PC-3 (cell line): ENCODE data around the gene EXOSC2. TPM values are rescaled to one million over a fixed set of nuclear protein-coding genes. Genes with fewer than 3 reads are reported as not detected.

ENCODE experiments used
- ATAC-seq: fragments of 200-7000 bp; cut with Tn5 transposase; 2 replicates; pipeline ENCODE4 v1.9.1; 2020; ENCODE audit warnings: mild to moderate bottlenecking, moderate library complexity
- BruUV-seq: library from RNA; stranded (reverse); fragments of 400-500 nt; replicated peaks from 2 replicates; lab custom pipeline; 2021; lab: Mats Ljungman, UMichigan
- CTCF ChIA-PET: fragments of 300-600 bp; sonication (Branson Sonifier 250); formaldehyde crosslinking; loops from one replicate; lab custom pipeline; 2022; ENCODE audit warnings: antibody characterized with exemption; lab: Charles Lee
- POLR2A ChIA-PET: fragments of 300-600 bp; sonication (Branson Sonifier 250); formaldehyde crosslinking; loops from one replicate; lab custom pipeline; 2022; ENCODE audit warnings: antibody characterized with exemption; ENCODE audit not compliant: unreplicated experiment; lab: Charles Lee
- DNase-seq: peaks from one replicate; pipeline ENCODE4 v3.0.0-alpha.2; 2015
- H2AFZ ChIP-seq: fragments of 300-600 bp; sonication (generic); 2 replicates; pipeline ENCODE4 v1.6.0; 2016; ENCODE audit warnings: antibody characterized with exemption, low read length
- H3F3A ChIP-seq: fragments of 300-600 bp; sonication (generic); one replicate; pipeline ENCODE4 v1.6.0; 2017; ENCODE audit warnings: antibody characterized with exemption, low read length, control low read depth, mild to moderate bottlenecking; ENCODE audit not compliant: unreplicated experiment
- H3K27ac ChIP-seq: fragments of 300-600 bp; sonication (generic); 2 replicates; pipeline ENCODE4 v1.5.1; 2016; ENCODE audit warnings: mild to moderate bottlenecking, low read length
- H3K27me3 ChIP-seq: fragments of 300-600 bp; sonication (generic); 2 replicates; pipeline ENCODE4 v1.6.1; 2016; ENCODE audit warnings: low read length, mixed read lengths
- H3K36me3 ChIP-seq: fragments of 300-600 bp; sonication (generic); 2 replicates; pipeline ENCODE4 v1.6.1; 2016; ENCODE audit warnings: low read depth, mixed run types, low read length, mixed read lengths
- H3K4me1 ChIP-seq: fragments of 300-600 bp; sonication (generic); 2 replicates; pipeline ENCODE4 v1.5.1; 2016; ENCODE audit warnings: low read length; ENCODE audit not compliant: insufficient read depth
- H3K4me2 ChIP-seq: fragments of 300-600 bp; sonication (generic); 2 replicates; pipeline ENCODE4 v1.6.0; 2016; ENCODE audit warnings: low read length
- H3K4me3 ChIP-seq: fragments of 300-600 bp; sonication (generic); 2 replicates; pipeline ENCODE4 v1.5.1; 2016; ENCODE audit warnings: mild to moderate bottlenecking, low read length, mixed read lengths
- H3K79me2 ChIP-seq: fragments of 300-600 bp; sonication (generic); 2 replicates; pipeline ENCODE4 v1.6.1; 2017; ENCODE audit warnings: low read length, mixed read lengths
- H3K9ac ChIP-seq: fragments of 300-600 bp; sonication (generic); 2 replicates; pipeline ENCODE4 v1.6.0; 2016; ENCODE audit warnings: mild to moderate bottlenecking, low read length
- H3K9me2 ChIP-seq: fragments of 300-600 bp; sonication (generic); replicated peaks from 2 replicates; pipeline ENCODE4 v1.6.1; 2016; ENCODE audit warnings: mixed run types, low read length, mixed read lengths
- H3K9me3 ChIP-seq: fragments of 300-600 bp; sonication (generic); 2 replicates; pipeline ENCODE4 v1.6.1; 2016; ENCODE audit warnings: low read length, mixed read lengths
- H4K20me1 ChIP-seq: fragments of 300-600 bp; sonication (generic); 2 replicates; pipeline ENCODE4 v1.6.1; 2016; ENCODE audit warnings: low read length, mixed read lengths
- EZH2 ChIP-seq: fragments of 300-600 bp; sonication (generic); IDR thresholded peaks from one replicate; pipeline ENCODE4 v1.6.1; 2017; ENCODE audit warnings: antibody characterized with exemption, mild to moderate bottlenecking, low read length; ENCODE audit not compliant: unreplicated experiment
- EZH2phosphoT487 ChIP-seq: fragments of 300-600 bp; sonication (generic); IDR thresholded peaks from 2 replicates; pipeline ENCODE4 v1.6.1; 2018; ENCODE audit warnings: mild to moderate bottlenecking, antibody characterized with exemption, low read length, borderline replicate concordance
- intact Hi-C: fragments of 100-400 bp; cut with micrococcal nuclease; formaldehyde crosslinking; loops from 2 replicates; pipeline ENCODE4 v1.9.0; 2023
- total RNA-seq: library from RNA; depleted of rRNA; stranded (reverse); fragments of >200 nt; gene quantifications from 2 replicates; pipeline ENCODE4 v1.2.3, GENCODE V29; 2014
- TF ChIP-seq, protein P1 (sequence below): fragments of 300-600 bp; sonication (generic); conservative IDR thresholded peaks from 2 replicates; pipeline ENCODE4 v1.5.1; 2017; ENCODE audit warnings: antibody characterized with exemption, low read depth, mild to moderate bottlenecking, low read length

Gene EXOSC2
- total RNA-seq, 1 experiment from 2014 or later, result 33.5 TPM

DNA sequence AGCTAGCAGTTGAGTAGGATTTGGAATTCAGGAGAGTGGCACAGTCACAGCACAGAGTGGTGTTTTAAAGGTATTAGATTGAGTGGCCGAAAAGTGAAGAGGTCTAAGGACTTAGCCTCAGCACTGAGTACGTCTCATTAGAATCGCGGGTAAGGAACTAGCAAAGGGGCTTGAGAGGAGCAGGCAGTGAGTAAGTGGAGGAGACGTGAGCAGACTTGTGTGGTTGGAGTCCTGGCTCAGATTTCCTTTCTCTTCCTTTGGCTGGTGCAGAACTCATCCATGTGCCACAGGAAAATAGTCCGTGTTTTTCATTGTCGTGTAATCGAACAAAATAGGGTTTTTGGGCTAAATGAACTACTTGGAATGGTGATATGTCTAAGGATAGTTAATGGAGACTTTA lies 3.4 kb downstream of the EXOSC2 start:
- TF ChIP-seq, protein P1, sequence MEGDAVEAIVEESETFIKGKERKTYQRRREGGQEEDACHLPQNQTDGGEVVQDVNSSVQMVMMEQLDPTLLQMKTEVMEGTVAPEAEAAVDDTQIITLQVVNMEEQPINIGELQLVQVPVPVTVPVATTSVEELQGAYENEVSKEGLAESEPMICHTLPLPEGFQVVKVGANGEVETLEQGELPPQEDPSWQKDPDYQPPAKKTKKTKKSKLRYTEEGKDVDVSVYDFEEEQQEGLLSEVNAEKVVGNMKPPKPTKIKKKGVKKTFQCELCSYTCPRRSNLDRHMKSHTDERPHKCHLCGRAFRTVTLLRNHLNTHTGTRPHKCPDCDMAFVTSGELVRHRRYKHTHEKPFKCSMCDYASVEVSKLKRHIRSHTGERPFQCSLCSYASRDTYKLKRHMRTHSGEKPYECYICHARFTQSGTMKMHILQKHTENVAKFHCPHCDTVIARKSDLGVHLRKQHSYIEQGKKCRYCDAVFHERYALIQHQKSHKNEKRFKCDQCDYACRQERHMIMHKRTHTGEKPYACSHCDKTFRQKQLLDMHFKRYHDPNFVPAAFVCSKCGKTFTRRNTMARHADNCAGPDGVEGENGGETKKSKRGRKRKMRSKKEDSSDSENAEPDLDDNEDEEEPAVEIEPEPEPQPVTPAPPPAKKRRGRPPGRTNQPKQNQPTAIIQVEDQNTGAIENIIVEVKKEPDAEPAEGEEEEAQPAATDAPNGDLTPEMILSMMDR, result no peak
- Histone ChIP-seq H2AFZ (no peak overlapping the region), H3K4me1 (peaks cover 12% of the 10 kb centered on the region), H3K9me2 (no peaks in the 10 kb centered on the region), H3K36me3 (peaks cover 37% of the 10 kb centered on the region), H3K9ac (no peak overlapping the region), H3K27me3 (no peaks in the 10 kb centered on the region), H4K20me1 (peaks cover 27% of the 10 kb centered on the region), H3K4me3 (no peak overlapping the region), H3K79me2 (peaks cover 57% of the 10 kb centered on the region), H3F3A (no peaks in the 10 kb centered on the region), H3K4me2 (no peak overlapping the region), H3K9me3 (no peaks in the 10 kb centered on the region), H3K27ac (no peak overlapping the region)
- BruUV-seq, result no TSS peak
- ChIA-PET CTCF (no interaction called here), POLR2A (no interaction called here)
- DNase-seq, result no peak
- no peak for ATAC-seq
- intact Hi-C loops, result no loop called here

DNA sequence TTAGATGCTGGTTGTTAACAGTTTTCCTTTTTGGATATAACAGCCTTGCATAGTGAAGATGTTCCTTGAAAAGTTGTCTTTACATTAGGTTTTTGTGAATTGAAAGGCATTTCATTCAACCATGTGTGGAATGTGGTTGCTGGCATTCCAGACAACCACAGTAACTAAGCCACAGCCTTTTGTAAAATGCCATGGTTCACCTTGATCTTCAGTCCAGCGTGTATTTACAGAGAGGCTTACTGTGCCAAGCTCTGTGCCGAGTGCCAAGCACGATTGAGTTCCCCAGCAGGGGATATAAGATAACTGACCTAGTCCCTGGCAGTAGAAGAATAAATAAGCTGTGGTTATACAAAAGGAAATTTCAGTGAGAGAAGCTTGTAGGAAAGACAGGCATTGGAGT lies 4.9 kb downstream of the EXOSC2 start:
- H3K27me3 ChIP-seq, result no peaks in the 10 kb centered on the region
- DNase-seq, result no peak
- no peak overlapping the region for H3K27ac ChIP-seq
- H3K9me2 ChIP-seq, result no peaks in the 10 kb centered on the region
- ATAC-seq, result no peak
- peaks cover 47% of the 10 kb centered on the region for H3K36me3 ChIP-seq
- intact Hi-C loops, result no loop called here
- H2AFZ ChIP-seq, result no peak overlapping the region
- POLR2A ChIA-PET, result interaction anchor here (0.7 kb wide), 1 partner anchor 8 kb away, joined by 3 read pairs; no protein-coding TSS in a partner anchor
- H3K4me1 ChIP-seq, result peaks cover 9% of the 10 kb centered on the region
- TF ChIP-seq EZH2 (no peak), EZH2phosphoT487 (no peak)
- TF ChIP-seq, protein P1, result no peak
- CTCF ChIA-PET, result interaction anchor here (0.6 kb wide), 1 partner anchor 345 kb away, joined by 8 read pairs; no protein-coding TSS in a partner anchor
- H4K20me1 ChIP-seq, result peaks cover 29% of the 10 kb centered on the region
- no peak overlapping the region for H3K4me2 ChIP-seq
- peaks cover 57% of the 10 kb centered on the region for H3K79me2 ChIP-seq
- H3K9ac ChIP-seq, result no peak overlapping the region
- BruUV-seq, result no TSS peak
- no peak overlapping the region for H3K4me3 ChIP-seq
- H3F3A ChIP-seq, result no peaks in the 10 kb centered on the region
- no peaks in the 10 kb centered on the region for H3K9me3 ChIP-seq

DNA sequence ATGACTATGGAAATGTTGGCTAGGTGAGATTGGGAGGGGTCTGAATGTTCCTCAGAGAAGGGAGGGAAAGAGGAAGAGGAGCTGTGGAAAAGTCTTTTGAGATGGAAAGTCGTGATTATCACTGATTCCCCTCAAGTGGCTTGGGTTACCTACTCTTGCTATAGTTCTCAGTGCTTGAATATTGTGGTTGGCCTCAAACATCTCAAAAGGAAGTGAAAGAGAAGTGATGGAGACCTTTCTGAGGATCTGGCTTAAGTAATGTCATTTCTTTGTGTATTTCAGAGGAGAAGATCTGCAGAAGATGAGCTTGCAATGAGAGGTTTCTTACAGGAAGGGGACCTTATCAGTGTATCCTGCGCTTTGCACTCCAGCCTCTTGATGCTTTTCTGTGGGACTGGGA lies 5.5 kb downstream of the EXOSC2 start:
- ATAC-seq, result no peak
- H3K9me3 ChIP-seq, result no peaks in the 10 kb centered on the region
- H3K9ac ChIP-seq, result no peak overlapping the region
- peaks cover 53% of the 10 kb centered on the region for H3K36me3 ChIP-seq
- CTCF ChIA-PET, result interaction anchor here (0.6 kb wide), 1 partner anchor 344 kb away, joined by 8 read pairs; no protein-coding TSS in a partner anchor
- intact Hi-C loops, result no loop called here
- H3K27me3 ChIP-seq, result no peaks in the 10 kb centered on the region
- H3F3A ChIP-seq, result no peaks in the 10 kb centered on the region
- H3K4me3 ChIP-seq, result no peak overlapping the region
- H3K4me1 ChIP-seq, result peaks cover 9% of the 10 kb centered on the region
- H3K79me2 ChIP-seq, result peaks cover 52% of the 10 kb centered on the region
- no peak for TF ChIP-seq EZH2
- TF ChIP-seq, protein P1, result no peak
- TF ChIP-seq EZH2phosphoT487, result no peak
- no peak overlapping the region for H3K4me2 ChIP-seq
- BruUV-seq, result no TSS peak
- H2AFZ ChIP-seq, result no peak overlapping the region
- peaks cover 30% of the 10 kb centered on the region for H4K20me1 ChIP-seq
- no peaks in the 10 kb centered on the region for H3K9me2 ChIP-seq
- no peak for DNase-seq
- H3K27ac ChIP-seq, result no peak overlapping the region
- POLR2A ChIA-PET, result interaction anchor here (0.6 to 0.7 kb wide), 2 partner anchors 9 to 98 kb away, joined by 3 to 20 read pairs; no protein-coding TSS in a partner anchor
